ENCODE results near the gene MRGPRF.

DNA sequence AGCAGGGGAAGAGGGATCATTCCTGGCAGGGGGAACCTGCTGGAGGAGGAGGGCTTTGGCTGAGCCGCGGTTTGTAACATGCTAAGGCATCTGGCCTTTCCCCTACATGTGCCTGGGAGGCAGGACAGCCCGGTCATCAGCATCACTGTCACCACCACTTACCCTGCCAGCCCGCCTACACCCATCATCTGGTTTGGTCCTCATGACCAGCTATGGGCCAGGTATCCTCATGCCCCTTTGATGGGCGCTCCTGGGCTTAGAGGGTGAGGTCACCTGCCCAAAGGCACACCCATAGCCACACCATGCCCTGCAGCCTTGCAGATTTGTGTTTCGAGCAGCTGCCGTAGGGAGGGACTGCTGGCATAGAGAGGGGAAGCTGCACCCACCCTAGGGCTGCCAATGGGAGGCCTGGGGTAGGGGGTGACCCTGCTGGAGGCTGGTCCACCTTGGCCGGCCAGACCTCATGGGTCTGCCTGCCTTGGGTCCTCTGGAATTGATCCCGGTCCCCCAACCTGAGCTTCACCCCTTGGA, 2.6 kb downstream of the MRGPRF start:
- TF ChIP-seq TAF1 (IDR thresholded peaks at IDR 0.05; ENCODE audit: borderline replicate concordance, low read depth, low read length) = no peak
- no peak for TF ChIP-seq POLR2AphosphoS5 (IDR thresholded peaks at IDR 0.05; ENCODE audit: low read depth, low read length)
- no peak for TF ChIP-seq POLR2A (IDR thresholded peaks at IDR 0.05; ENCODE audit: low read depth, low read length)
